Bronchial epithelial cell (primary cell): Measurements from ENCODE around the gene SPATS2L. TPM values are rescaled to one million over a fixed set of nuclear protein-coding genes. Genes with fewer than 3 reads are reported as not detected.
"Not testable (repeated sequence)": the region's sequence is repeated elsewhere in the genome, so short reads cannot be mapped to it uniquely, and the experiment has no call there.

ENCODE experiments used
- DNase-seq: peaks from one replicate; pipeline ENCODE4 v3.0.0-alpha.2; 2010; ENCODE audit warnings: low read depth
- FAIRE-seq: peaks from 2 replicates; lab custom pipeline; 2011; peaks lifted over from hg19 to GRCh38; lab: Jason Lieb, UNC
- H3K27me3 ChIP-seq: 2 replicates; pipeline ENCODE4 v1.5.1; 2011; ENCODE audit warnings: low read length; ENCODE audit not compliant: control insufficient read depth, insufficient read depth
- H3K36me3 ChIP-seq: 2 replicates; pipeline ENCODE4 v1.5.1; 2011; ENCODE audit warnings: low read length; ENCODE audit not compliant: control insufficient read depth, insufficient read depth
- H3K4me3 ChIP-seq: 2 replicates; pipeline ENCODE4 v1.5.1; 2011; ENCODE audit warnings: mild to moderate bottlenecking, low read depth, low read length, control low read depth
- CTCF ChIP-seq: IDR thresholded peaks from 2 replicates; pipeline ENCODE4 v1.5.1; 2011; ENCODE audit warnings: mild to moderate bottlenecking, moderate library complexity, low read length, control low read depth, inconsistent platforms; ENCODE audit not compliant: insufficient read depth, severe bottlenecking
- total RNA-seq: library from RNA; depleted of rRNA; stranded (reverse); fragments of >200 nt; gene quantifications from 2 replicates; pipeline ENCODE4 v1.2.1, GENCODE V29; 2014

Gene SPATS2L
- total RNA-seq, 1 donor from 2014 or later = 37.6 TPM

- Histone ChIP-seq H3K36me3 (no peaks in the 10 kb centered on the region), H3K27me3 (no peaks in the 10 kb centered on the region), H3K4me3 (no peak overlapping the region)
- no peak for TF ChIP-seq CTCF
- FAIRE-seq (no peak), DNase-seq (no peak)
These were observed 34.9 kb downstream of the SPATS2L start for GRCh38 chr2:200341376-200341775.

- Histone ChIP-seq H3K36me3 (no peaks in the 10 kb centered on the region), H3K4me3 (no peak overlapping the region), H3K27me3 (no peaks in the 10 kb centered on the region)
- FAIRE-seq = no peak
- TF ChIP-seq CTCF = no peak
- no peak for DNase-seq
These were observed 35.7 kb downstream of the SPATS2L start for GRCh38 chr2:200342235-200342634.

- FAIRE-seq (no peak), DNase-seq (no peak)
- no peak overlapping the region for H3K4me3 ChIP-seq
These were observed 36.2 kb downstream of the SPATS2L start for GRCh38 chr2:200342654-200343053.

DNA sequence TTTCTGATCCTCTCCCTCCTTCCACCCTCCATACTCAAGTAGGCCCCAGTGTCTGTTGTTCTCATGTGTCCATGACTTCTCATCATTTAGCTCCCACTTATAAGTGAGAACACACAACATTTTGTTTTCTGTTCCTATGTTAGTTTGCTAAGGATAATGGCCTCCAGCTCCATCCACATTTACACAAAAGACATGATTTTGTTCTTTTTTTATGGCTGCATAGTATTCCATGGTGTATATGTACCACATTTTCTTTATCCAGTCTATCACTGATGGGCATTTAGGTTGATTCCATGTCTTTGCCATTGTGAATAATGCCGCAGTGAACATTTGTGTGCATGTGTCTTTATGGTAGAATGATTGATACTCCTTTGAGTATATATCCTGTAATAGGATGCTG, 37.7 kb downstream of the SPATS2L start:
- not testable (repeated sequence) for H3K36me3 ChIP-seq, FAIRE-seq, H3K27me3 ChIP-seq, H3K4me3 ChIP-seq, DNase-seq

More at GRCh38 chr2:200342654-200343053, 36.2 kb downstream of the SPATS2L start:
- no peak for TF ChIP-seq CTCF
- H3K27me3 ChIP-seq = no peaks in the 10 kb centered on the region
- no peaks in the 10 kb centered on the region for H3K36me3 ChIP-seq

DNA sequence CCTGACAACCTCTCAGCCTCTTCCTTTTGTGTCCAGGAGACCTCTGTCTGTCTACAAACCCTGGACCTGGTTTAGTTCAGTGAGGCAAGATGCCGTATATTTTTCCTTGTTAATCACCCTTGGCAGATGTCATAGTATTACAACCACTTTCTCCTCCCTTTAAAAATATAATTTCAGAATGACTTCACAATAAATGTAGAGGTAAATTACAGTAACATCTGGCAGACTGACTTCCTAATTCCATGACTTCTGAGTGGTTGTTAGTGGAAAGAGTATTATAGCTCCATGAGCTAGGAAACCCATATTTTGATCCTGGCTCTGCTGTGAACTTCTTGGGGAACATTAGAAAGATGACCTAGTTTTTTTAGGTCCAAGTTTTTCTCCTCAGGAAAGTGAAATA, 39.5 kb downstream of the SPATS2L start:
- DNase-seq (no peak), FAIRE-seq (no peak)
- no peak overlapping the region for H3K4me3 ChIP-seq
- peaks cover 3% of the 10 kb centered on the region for H3K36me3 ChIP-seq
- no peak for TF ChIP-seq CTCF
- H3K27me3 ChIP-seq = no peaks in the 10 kb centered on the region

- FAIRE-seq = no peak
- no peak for DNase-seq
- Histone ChIP-seq H3K4me3 (no peak overlapping the region), H3K27me3 (no peaks in the 10 kb centered on the region), H3K36me3 (peaks cover 3% of the 10 kb centered on the region)
- TF ChIP-seq CTCF = no peak
These were observed 40.8 kb downstream of the SPATS2L start for GRCh38 chr2:200347301-200347700.
